ENCODE results near the gene PGAP6.

PGAP6 gene

DNA sequence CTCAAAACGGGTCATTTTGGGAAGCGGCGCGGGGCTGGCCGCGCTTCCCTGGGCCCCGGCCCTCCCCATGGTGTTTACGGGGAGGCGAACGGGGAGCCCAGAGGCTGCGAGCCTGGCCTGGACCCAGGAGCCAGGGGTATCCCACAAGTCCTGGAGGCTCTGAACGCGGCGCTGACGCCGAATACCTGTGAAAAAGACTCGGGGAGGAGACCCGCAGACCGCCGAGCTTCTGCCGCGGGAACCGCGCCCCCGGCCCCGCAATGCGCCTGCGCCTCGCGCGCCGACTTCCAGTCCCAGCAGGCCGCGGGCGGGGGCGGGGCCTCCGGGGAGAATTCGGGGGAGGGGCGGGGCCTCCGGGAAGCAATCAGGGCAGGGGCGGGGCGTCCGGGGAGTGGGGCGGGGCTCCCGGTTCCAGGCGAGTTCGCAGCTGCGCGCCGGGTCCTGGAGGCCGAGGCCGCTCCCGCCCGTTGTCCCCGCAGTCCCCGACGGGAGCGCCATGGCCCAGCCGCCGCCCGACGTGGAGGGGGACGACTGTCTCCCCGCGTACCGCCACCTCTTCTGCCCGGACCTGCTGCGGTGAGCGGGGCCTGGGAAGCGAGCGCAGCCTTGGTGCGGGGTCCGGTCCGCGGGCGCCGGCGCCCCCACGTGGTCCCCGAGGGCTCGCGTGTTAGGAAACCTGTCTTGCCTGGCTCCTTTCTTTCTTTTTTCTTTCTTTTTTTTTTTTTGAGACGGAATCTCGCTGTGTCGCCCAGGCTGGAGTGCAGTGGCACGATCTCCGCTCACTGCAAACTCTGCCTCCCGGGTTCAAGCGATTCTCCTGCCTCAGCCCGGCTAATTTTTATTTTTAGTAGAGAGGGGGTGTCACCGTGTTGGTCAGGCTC is 19.9 kb upstream of the PGAP6 start, which contains the start of gene DECR2:
TSS of gene DECR2 (plus strand) at position 418 of the 881 bp plus-strand sequence. CDS start at position 497, 79 bp downstream.
- DNase-seq (ENCODE audit: insufficient read length, low spot score) (peak; percentile 98), FAIRE-seq (peak; percentile 82)

DNA sequence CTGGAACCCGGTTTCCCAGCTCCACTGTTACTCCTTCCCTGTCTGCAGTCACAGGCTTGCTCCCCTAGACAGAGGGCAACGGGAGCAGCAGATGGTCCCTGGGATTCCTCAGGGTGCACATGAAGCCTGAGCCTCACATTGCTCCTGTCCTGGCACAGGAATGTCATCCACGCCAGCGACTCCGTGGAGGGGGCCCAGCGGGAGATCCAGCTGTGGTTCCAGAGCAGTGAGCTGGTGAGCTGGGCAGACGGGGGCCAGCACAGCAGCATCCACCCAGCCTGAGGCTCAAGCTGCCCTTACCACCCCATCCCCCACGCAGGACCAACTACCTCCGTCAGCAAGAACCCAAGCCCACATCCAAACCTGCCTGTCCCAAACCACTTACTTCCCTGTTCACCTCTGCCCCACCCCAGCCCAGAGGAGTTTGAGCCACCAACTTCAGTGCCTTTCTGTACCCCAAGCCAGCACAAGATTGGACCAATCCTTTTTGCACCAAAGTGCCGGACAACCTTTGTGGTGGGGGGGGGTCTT is 18.3 kb upstream of the PGAP6 start:
- DNase-seq (ENCODE audit: insufficient read length, low spot score), result no peak
- no peak for FAIRE-seq

More for the DNA sequence above, 19.9 kb upstream of the PGAP6 start, which contains the start of gene DECR2:
- TF ChIP-seq POLR2AphosphoS5 (IDR thresholded peaks at IDR 0.05; ENCODE audit: low read depth, low read length) (peak; percentile 56; the same call in 1 of the 2 replicates), PAX5 (IDR thresholded peaks at IDR 0.05; ENCODE audit: insufficient read depth, low read length, severe bottlenecking) (no peak), SPI1 (IDR thresholded peaks at IDR 0.05; ENCODE audit: low read depth, low read length) (no peak), TAF1 (IDR thresholded peaks at IDR 0.05; ENCODE audit: low read depth, low read length) (0 out of 2 replicates have a peak, but pooled peaks have one; percentile 27), POU2F2 (IDR thresholded peaks at IDR 0.05; ENCODE audit: low read depth, low read length) (no peak), POLR2A (IDR thresholded peaks at IDR 0.05; ENCODE audit: low read depth, low read length) (peak; percentile 78)

DNA sequence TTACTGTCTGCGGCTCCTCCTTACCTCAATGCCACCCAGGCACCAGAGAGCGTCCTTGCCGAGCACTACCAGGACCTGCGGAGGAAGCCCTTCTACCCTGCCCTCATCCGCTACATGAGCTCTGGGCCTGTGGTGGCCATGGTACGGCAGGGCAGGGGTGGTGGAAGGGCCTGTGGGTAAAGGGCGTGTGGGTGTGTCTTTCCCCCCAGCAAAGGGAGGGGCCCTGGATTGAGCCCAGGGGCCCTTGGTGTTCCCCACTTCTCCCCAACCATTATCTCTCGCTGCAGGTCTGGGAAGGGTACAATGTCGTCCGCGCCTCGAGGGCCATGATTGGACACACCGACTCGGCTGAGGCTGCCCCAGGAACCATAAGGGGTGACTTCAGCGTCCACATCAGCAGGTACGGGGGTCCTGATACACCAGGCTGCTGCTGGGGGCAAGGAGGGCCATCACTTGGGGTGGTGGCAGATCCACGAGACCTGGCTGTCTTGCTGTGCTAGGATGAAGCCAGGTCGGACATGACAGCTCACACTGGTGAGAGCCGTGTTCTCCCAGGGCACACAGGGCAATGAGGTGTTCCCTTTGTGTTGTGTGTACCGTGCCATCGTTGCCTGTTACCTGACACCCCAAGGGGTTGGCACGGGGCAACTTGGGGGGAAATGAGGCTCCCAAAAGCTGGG is 17.7 kb upstream of the PGAP6 start:
- FAIRE-seq, result no peak
- DNase-seq (ENCODE audit: insufficient read length, low spot score), result no peak
- TF ChIP-seq TAF1 (IDR thresholded peaks at IDR 0.05; ENCODE audit: low read depth, low read length) (no peak), PAX5 (IDR thresholded peaks at IDR 0.05; ENCODE audit: insufficient read depth, low read length, severe bottlenecking) (no peak), POLR2AphosphoS5 (IDR thresholded peaks at IDR 0.05; ENCODE audit: low read depth, low read length) (no peak), SPI1 (IDR thresholded peaks at IDR 0.05; ENCODE audit: low read depth, low read length) (no peak), POLR2A (IDR thresholded peaks at IDR 0.05; ENCODE audit: low read depth, low read length) (no peak; the same call in 1 of the 2 replicates), POU2F2 (IDR thresholded peaks at IDR 0.05; ENCODE audit: low read depth, low read length) (no peak)

More for the DNA sequence above, 18.3 kb upstream of the PGAP6 start:
- TF ChIP-seq POLR2A (IDR thresholded peaks at IDR 0.05; ENCODE audit: low read depth, low read length) (no peak), POLR2AphosphoS5 (IDR thresholded peaks at IDR 0.05; ENCODE audit: low read depth, low read length) (no peak), TAF1 (IDR thresholded peaks at IDR 0.05; ENCODE audit: low read depth, low read length) (no peak), SPI1 (IDR thresholded peaks at IDR 0.05; ENCODE audit: low read depth, low read length) (no peak), POU2F2 (IDR thresholded peaks at IDR 0.05; ENCODE audit: low read depth, low read length) (no peak), PAX5 (IDR thresholded peaks at IDR 0.05; ENCODE audit: insufficient read depth, low read length, severe bottlenecking) (no peak)

DNA sequence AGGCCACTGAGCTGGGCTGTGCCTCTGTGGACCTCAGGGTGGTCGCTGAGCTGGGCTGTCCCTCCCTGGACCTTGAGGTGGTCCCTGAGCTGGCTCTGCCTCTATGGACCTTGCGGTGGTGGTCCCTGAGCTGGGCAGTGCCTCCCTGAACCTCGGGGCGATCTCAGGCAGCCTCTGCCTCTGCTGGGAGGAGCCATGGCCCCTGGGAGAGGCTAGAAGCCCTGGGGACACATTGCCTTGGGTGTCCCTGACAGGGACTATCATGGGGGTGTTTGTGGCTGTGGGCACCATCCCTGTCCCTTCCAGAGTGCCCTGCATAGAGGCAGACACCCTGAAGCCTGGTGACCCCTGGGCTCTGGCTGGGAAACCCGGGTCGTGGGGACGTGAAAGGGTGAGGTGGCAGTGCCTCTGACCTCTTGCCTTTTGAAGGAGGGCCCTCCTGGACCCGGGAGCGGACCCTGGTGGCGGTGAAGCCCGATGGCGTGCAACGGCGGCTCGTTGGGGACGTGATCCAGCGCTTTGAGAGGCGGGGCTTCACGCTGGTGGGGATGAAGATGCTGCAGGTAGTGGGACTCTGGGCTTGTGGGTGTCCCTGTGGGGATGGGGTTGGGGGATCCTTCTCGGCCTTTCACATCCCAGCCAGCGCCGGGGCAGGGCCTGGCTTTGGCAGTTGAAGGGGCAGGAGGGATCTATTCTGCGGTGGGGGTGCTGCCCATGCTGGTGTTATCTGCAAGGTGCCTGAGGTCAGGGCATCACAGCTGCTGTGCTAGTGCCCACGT is 17.0 kb upstream of the PGAP6 start:
- DNase-seq (ENCODE audit: insufficient read length, low spot score) (no peak), FAIRE-seq (no peak)
- TF ChIP-seq TAF1 (IDR thresholded peaks at IDR 0.05; ENCODE audit: low read depth, low read length) (no peak), SPI1 (IDR thresholded peaks at IDR 0.05; ENCODE audit: low read depth, low read length) (no peak), POU2F2 (IDR thresholded peaks at IDR 0.05; ENCODE audit: low read depth, low read length) (no peak), POLR2A (IDR thresholded peaks at IDR 0.05; ENCODE audit: low read depth, low read length) (no peak), PAX5 (IDR thresholded peaks at IDR 0.05; ENCODE audit: insufficient read depth, low read length, severe bottlenecking) (no peak), POLR2AphosphoS5 (IDR thresholded peaks at IDR 0.05; ENCODE audit: low read depth, low read length) (no peak)

DNA sequence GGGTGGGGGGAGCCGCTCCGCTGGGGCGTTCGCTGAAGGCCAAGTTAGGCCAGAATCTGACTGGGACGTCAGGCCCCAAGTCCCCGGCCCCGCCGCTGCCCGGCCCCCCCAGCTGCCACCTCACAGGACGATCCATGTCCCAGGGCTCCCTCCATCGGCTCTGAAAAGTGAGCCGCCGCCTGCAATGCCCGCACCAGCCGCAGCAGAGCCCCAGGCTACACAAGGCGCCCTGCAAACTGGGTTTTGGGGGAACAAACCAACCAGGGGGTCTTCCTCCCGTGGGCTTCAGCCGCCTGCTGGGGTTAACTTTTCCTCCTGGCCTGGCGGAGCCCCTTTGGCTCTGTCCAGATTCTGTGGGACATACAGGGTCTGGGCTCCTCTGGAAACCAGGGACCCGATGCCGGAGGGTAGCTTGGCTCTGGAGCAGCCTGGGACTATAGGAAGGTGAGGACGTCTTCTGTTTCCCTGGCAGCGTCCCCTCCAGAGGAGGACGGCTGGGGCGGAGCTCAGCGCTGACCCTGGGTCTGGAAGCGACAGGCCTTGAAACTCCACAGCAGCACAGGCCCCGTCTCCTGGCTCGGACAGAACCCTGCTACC is 16.1 kb upstream of the PGAP6 start:
- FAIRE-seq (no peak), DNase-seq (ENCODE audit: insufficient read length, low spot score) (no peak)
- TF ChIP-seq SPI1 (IDR thresholded peaks at IDR 0.05; ENCODE audit: low read depth, low read length) (no peak), POLR2AphosphoS5 (IDR thresholded peaks at IDR 0.05; ENCODE audit: low read depth, low read length) (no peak), PAX5 (IDR thresholded peaks at IDR 0.05; ENCODE audit: insufficient read depth, low read length, severe bottlenecking) (no peak), POU2F2 (IDR thresholded peaks at IDR 0.05; ENCODE audit: low read depth, low read length) (no peak), TAF1 (IDR thresholded peaks at IDR 0.05; ENCODE audit: low read depth, low read length) (no peak), POLR2A (IDR thresholded peaks at IDR 0.05; ENCODE audit: low read depth, low read length) (no peak)

DNA sequence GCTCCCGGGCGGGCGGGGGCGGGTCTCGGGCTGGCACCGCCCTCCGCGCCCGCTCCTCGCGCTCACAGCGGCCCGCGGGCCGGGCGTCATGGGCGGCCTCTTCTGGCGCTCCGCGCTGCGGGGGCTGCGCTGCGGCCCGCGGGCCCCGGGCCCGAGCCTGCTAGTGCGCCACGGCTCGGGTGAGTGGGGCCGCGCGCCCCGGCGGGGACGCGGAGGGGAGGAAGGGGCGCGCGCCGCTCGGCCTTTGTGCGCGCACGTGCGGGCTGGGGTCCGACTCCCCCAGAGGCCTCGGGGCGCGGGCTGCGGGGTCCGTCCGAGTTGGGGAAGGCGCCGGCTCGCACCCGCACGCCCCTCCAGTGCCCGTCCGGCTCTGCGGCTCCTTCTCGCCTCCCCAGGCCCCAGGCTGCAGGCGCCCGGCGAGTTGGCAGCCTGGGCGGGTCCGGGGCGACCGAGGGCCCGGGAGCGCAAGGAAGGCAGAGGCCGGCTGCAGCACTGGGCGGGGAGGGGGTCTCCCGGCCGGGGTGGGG is 15.4 kb upstream of the PGAP6 start, which contains the start of gene NME4:
TSS of gene NME4 (plus strand) at position 65 of the 527 bp plus-strand sequence. CDS start at position 89, 24 bp downstream.
- peak; percentile 62 for DNase-seq (ENCODE audit: insufficient read length, low spot score)
- TF ChIP-seq TAF1 (IDR thresholded peaks at IDR 0.05; ENCODE audit: low read depth, low read length), result no peak
- no peak for TF ChIP-seq POLR2A (IDR thresholded peaks at IDR 0.05; ENCODE audit: low read depth, low read length)
- no peak for TF ChIP-seq POLR2AphosphoS5 (IDR thresholded peaks at IDR 0.05; ENCODE audit: low read depth, low read length)
- no peak for TF ChIP-seq POU2F2 (IDR thresholded peaks at IDR 0.05; ENCODE audit: low read depth, low read length)
- no peak for TF ChIP-seq PAX5 (IDR thresholded peaks at IDR 0.05; ENCODE audit: insufficient read depth, low read length, severe bottlenecking)
- no peak for TF ChIP-seq SPI1 (IDR thresholded peaks at IDR 0.05; ENCODE audit: low read depth, low read length)
- no peak for FAIRE-seq

DNA sequence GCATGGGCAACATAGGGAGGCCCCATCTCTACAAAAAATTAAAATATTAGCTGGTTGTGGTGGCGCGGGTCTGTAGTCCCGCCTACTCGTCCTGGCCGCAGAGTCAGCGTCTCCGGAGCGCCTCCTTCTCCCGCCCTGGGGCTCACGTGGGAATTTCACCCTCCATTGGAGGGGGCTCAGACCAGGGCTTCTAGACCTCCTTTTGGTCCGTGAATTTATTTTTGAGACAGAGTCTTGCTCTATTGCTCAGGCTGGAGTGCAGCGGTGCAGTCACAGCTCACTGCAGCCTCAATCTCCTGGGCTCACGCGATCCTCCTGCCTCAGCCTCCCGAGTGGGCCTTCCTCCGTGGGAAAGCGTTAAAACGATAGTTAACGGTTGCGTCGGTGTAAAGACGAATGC is 14.8 kb upstream of the PGAP6 start:
- FAIRE-seq, result no peak
- no peak for DNase-seq (ENCODE audit: insufficient read length, low spot score)
- TF ChIP-seq TAF1 (IDR thresholded peaks at IDR 0.05; ENCODE audit: low read depth, low read length), result no peak
- no peak for TF ChIP-seq POLR2A (IDR thresholded peaks at IDR 0.05; ENCODE audit: low read depth, low read length)
- TF ChIP-seq POLR2AphosphoS5 (IDR thresholded peaks at IDR 0.05; ENCODE audit: low read depth, low read length), result no peak
- TF ChIP-seq SPI1 (IDR thresholded peaks at IDR 0.05; ENCODE audit: low read depth, low read length), result no peak

DNA sequence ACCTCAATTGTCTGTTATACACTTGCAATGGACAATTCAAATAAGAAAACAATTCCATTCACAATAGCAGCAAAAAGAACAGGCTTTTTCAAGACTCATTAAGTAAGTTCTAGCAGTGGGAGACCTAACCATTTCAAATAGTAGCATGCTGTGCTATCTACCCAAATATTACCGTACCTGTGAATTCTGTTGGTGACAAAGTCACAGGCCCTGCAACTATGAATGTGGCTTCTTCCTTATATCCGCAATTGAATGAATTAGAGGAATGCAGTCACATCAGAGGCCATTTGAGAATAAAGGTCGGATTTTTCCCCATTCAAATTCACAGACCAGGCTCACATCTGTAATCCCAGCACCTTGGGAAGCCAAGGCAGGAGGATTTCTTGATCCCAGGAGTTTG is 14.4 kb upstream of the PGAP6 start:
- DNase-seq (ENCODE audit: insufficient read length, low spot score), result no peak
- no peak for FAIRE-seq
- TF ChIP-seq TAF1 (IDR thresholded peaks at IDR 0.05; ENCODE audit: low read depth, low read length), result no peak
- TF ChIP-seq PAX5 (IDR thresholded peaks at IDR 0.05; ENCODE audit: insufficient read depth, low read length, severe bottlenecking), result no peak
- TF ChIP-seq POLR2A (IDR thresholded peaks at IDR 0.05; ENCODE audit: low read depth, low read length), result no peak
- no peak for TF ChIP-seq SPI1 (IDR thresholded peaks at IDR 0.05; ENCODE audit: low read depth, low read length)
- TF ChIP-seq POU2F2 (IDR thresholded peaks at IDR 0.05; ENCODE audit: low read depth, low read length), result no peak
- no peak for TF ChIP-seq POLR2AphosphoS5 (IDR thresholded peaks at IDR 0.05; ENCODE audit: low read depth, low read length)

Data from GM12891 (cell line).